HFF-Myc (cell line): ENCODE results near the gene CDC42BPA.

Experiments used
- DNase-seq: peaks from one replicate; pipeline ENCODE4 v3.0.0-alpha.2; 2011; ENCODE audit warnings: low read depth; ENCODE audit errors: extremely low read depth
- H3K4me3 ChIP-seq: replicated peaks from 2 replicates; pipeline ENCODE4 v1.5.1; 2011; ENCODE audit warnings: low read depth, mild to moderate bottlenecking, control low read depth, low read length
- TF ChIP-seq, protein P1 (sequence below): IDR thresholded peaks from 2 replicates; pipeline ENCODE4 v1.5.1; 2012; ENCODE audit warnings: mild to moderate bottlenecking, low read depth, low read length, control low read depth; ENCODE audit errors: missing control alignments

CDC42BPA gene

DNA sequence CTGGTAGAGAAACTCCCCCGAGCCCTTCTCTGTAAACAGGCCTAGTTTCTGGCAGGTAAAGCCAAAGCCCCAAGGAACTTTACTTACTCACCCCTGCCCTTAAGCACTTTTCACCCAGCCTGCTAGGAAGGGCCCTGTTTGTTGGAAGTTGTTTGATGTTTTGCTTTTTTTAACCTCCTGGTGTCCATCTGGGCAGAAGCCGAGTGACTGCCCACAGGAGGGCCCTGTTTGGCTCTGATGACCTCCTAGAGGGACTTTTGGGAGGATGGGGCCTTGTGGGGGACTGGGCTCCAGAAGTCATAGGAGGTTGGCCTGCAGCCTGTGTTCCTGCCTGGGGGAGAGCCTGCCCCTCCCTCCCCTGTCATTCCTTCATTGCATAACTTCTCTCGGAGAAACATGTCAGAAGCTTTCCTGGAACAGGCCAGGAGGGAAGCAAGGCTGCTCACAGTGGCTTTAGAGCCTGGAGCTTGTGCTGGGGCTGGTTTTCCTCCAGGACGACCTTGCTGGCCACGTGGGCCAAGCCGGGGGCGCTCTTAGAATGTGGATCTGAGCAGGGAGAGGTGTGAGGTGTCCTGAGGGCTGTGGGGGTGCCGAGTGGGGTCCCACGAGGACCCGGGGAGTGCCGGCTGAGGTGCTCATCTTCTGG is 344.3 kb downstream of the CDC42BPA start:
- TF ChIP-seq, protein P1, sequence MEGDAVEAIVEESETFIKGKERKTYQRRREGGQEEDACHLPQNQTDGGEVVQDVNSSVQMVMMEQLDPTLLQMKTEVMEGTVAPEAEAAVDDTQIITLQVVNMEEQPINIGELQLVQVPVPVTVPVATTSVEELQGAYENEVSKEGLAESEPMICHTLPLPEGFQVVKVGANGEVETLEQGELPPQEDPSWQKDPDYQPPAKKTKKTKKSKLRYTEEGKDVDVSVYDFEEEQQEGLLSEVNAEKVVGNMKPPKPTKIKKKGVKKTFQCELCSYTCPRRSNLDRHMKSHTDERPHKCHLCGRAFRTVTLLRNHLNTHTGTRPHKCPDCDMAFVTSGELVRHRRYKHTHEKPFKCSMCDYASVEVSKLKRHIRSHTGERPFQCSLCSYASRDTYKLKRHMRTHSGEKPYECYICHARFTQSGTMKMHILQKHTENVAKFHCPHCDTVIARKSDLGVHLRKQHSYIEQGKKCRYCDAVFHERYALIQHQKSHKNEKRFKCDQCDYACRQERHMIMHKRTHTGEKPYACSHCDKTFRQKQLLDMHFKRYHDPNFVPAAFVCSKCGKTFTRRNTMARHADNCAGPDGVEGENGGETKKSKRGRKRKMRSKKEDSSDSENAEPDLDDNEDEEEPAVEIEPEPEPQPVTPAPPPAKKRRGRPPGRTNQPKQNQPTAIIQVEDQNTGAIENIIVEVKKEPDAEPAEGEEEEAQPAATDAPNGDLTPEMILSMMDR: no peak
- H3K4me3 ChIP-seq: no peak overlapping the region
- no peak for DNase-seq

DNA sequence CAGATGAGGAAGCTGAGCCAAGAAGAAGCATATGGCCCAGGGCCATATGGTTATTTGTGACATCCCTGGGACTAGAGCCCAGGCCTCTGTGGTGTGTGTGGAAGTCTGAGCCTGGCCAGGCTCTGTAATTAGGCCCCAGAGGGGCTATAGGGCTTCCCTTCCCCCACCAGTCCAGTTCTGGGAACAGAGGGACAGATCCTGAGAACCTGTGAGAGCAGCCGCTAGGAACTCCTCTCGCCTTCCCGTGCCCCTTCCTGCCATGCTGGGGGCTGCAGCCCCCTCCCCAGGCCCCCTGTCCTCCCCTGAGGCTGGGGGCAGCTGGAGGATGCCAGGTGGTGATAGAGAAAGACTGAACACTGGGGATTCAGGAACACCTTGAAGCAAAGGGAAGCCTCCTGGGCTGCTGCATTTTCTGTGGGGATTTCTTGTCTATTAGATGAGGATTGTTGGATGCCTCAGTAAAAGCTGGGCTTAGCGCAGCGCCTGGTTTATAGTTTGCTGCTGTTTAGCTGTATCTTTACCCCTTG is 344.9 kb downstream of the CDC42BPA start:
- DNase-seq: no peak
- TF ChIP-seq, protein P1: no peak
- no peak overlapping the region for H3K4me3 ChIP-seq

DNA sequence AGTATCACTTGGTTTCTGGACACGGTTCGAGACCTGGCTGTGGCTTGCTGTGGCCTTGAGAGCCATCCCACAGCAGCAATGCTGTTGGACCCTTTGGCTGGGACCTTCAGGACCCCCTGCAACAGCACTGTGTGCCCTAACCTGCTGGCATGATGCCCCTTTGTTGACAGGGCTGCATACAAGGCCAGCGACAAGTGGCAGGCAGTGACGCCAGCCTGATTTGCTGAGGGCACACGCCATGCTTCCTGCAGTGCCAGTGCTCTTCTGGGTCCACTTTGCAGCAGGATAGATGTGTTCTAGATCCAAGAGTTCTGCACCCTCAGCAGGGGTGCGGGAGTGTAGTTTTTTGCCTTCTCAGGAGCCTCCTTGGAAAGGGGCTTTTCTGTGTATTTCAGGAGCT is 345.4 kb downstream of the CDC42BPA start:
- H3K4me3 ChIP-seq: no peak overlapping the region
- TF ChIP-seq, protein P1: no peak
- DNase-seq: no peak

DNA sequence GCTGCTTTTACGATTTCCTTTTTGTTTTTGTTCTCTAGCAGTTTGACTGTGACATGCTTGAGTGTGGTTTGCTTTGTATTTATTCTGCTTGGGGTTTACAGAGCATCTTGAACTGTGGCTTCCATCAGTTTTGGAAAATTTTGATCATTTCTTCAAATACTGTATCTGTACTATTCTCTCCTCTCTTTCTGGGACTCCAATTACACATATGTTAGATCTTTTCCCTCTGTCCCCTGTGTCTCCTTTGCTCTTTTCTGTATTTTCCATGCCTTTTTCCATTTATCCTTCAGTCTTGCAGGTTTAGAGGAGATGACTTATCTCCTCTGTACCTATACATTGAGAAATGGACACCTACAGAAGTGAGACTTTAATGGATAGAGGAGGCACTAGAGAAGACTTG is 346.5 kb downstream of the CDC42BPA start:
- no peak for DNase-seq
- H3K4me3 ChIP-seq: no peak overlapping the region
- TF ChIP-seq, protein P1: no peak

DNA sequence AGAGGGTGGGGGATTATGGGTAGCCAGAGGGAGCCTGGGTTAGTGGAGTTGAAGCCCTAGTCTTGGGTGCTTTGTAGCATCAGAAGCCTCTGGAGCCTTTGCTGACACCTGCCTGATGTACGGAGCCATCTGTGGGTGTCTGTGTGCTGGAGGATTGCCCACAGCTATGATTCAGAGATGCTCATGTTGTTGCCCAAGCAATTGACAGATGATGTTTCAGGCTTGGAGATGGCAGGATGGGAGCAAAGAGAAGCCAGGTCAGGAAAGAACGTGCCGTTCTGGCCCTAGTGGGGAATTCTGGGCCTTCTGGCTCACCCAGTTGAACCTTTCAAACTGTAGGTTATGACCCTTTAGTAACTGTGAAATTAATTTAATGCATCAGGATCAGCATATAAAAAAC is 350.6 kb downstream of the CDC42BPA start:
- DNase-seq: no peak
- TF ChIP-seq, protein P1: no peak
- H3K4me3 ChIP-seq: no peak overlapping the region

DNA sequence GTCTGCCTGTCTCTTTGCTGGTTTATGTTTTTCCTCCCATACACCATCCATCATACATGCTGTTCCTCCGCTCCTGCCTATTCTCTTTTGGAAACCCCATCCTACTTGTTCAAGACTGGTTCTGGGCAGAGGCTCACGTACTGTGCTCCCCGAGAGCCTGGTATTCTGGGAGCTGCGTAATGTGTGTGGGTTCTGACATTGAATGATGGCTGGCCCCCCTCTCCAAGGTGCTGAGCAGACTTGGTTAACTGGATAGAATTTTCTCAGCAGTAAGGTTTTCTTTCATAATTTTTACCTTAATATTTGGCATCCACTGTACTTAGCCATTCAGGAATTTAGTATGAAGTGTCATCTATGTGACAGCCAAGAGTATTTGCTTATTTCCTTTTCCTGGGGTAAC is 351.6 kb downstream of the CDC42BPA start:
- DNase-seq: no peak
- TF ChIP-seq, protein P1: no peak
- H3K4me3 ChIP-seq: no peak overlapping the region
